ENCODE data around the gene POLD3.
"Not testable (repeated sequence)": the region's sequence is repeated elsewhere in the genome, so short reads cannot be mapped to it uniquely, and the experiment has no call there.

POLD3 gene

GRCh38 chr11:74581954-74582547 lies 10.3 kb upstream of the POLD3 start:
- intact Hi-C loops (cut with DNase I): no loop called here
- DNase-seq: no peak

DNA sequence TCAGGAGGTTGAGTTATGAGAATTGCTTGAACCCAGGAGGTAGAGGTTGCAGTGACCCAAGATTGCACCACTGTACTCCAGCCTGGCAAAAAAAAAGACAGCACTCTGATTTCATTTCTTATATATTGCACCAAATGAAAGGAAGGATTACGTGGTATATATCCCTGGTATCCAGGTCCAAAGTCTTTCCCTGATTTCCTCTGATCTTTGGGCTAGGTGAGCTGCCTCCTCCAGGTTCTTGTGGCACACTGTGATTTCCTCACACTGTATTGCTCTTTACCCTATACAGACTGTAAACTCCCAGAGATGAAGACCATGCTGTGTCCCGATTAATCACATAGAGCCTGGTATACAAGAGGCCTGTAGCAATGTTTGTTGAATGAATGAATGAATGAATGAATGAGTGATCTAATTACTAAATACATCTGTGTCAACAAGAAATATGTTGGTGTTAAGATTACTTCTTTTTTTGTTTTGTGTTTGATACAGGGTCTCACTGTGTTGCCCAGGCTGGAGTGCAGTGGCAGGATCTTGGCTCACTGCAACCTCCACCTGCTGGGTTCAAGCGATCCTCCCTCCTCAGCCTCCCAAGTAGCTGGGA lies 9.3 kb upstream of the POLD3 start:
- intact Hi-C loops (cut with DNase I): no loop called here
- DNase-seq: no peak

- intact Hi-C loops (cut with DNase I); DNase-seq: not testable (repeated sequence)
These were observed 1.9 kb upstream of the POLD3 start for GRCh38 chr11:74590492-74590891.

DNA sequence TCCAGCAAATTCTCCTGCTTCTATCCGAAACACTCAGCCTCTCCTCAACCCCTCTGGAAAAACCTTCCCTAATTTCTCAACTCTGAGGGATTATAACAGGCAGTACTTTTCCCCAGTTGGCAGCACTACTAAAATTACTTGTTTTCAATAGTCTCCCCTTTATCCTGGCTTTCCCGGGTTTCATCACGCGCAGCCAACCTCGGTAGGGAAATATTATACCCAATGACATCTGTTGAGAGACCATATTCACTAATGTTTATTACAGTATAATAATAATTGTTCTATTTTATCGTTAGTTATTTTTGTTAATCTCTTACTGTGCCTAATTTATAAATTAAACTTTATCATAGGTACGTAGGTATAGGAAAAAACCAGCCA lies 330 bp upstream of the POLD3 start:
- intact Hi-C loops (cut with DNase I): loop anchor here (2.0 kb wide), 1 partner anchor 99 kb away; the partner anchor contains the start of gene LIPT2

DNA sequence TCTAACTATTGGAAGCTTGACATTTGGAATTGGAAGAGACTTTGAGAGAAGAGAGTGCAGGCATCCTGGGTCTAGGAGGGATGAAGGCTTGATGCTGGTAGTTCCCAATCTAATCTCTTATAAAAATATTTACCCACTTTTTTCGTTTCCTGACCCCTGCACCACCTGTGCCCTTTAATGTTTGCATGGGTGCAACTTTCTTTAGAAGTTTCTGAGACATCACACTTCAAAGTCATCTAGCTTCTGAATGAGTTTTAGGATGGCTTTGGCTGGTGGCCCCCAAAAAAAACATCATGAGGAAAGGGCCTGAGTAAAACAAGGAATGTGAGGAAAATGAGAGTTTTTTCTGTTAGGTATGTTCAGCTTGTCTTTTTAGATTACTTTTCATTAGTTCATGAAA lies 1.1 kb downstream of the POLD3 start:
- no peak for DNase-seq
- intact Hi-C loops (cut with DNase I): loop anchor here (2.0 kb wide), 1 partner anchor 101 kb away; the partner anchor contains the start of gene LIPT2

More for the DNA sequence above, 330 bp upstream of the POLD3 start:
- no peak for DNase-seq

DNA sequence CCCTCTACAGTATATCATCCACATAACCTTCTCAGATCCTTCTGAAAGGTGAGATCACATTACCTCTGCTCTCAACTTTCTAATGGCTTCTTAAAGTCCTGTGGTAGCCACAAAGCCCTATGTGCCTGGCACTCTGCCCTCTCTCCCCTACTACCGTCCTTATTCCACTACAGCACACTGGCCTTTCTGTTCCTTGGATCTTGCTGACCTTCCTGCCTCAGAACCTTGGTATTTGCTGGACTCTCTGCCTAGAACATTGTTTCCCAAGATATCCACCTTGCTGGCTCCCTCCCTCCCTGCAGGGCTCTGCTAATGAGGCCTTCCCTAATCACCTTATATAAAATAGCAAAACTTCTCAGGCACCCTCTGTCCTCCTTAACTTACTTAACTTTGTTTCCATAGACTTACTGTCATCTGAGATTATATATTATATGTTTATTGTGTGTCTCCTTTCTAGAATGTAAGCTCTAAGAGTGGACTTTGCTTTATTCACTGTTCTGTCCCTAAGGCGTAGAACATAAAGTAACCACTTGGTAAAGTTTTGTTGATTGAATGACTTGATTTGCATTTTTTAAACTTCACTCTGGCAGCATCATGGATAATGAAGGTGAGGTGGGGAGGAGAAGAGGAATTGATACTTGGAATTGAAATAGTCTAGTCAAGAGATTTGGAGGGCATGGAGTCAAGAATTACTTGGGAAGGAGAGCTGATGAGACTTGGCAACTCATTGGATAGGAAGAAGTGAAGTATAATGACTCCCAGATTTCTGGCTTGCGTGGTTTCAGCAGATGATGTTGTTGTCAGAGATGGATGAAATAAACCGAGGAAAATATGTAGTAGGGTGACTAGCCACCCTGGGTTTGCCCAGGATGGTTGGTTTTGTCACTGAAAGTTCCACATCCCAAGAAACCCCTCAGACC lies 10.5 kb downstream of the POLD3 start:
- DNase-seq: no peak
- intact Hi-C loops (cut with DNase I): no loop called here

GRCh38 chr11:74603845-74604244 lies 11.5 kb downstream of the POLD3 start:
- intact Hi-C loops (cut with DNase I): no loop called here
- no peak for DNase-seq

DNA sequence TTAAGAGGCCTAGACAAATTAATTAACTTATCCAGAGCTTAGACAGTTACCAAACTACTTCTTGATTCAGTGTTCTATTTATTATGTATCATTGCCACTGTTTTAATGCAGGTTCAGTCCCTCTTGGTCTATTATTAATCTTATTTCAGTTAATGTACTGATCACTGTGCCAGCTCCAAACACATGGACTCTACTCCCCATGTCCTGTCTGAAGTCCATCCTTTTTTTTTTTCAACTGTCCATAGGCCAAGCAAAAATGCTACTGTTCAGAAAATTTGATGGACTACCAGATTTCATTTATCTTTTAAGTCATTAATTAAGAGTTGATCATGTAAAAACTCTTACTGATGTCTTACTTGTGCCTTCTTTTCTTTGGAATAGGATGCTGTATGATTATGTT lies 11.9 kb downstream of the POLD3 start:
- intact Hi-C loops (cut with DNase I): no loop called here
- no peak for DNase-seq

GRCh38 chr11:74605403-74605802 lies 13.0 kb downstream of the POLD3 start:
- no peak for DNase-seq
- intact Hi-C loops (cut with DNase I): no loop called here

- intact Hi-C loops (cut with DNase I): no loop called here
- DNase-seq: no peak
These were observed 16.0 kb downstream of the POLD3 start for GRCh38 chr11:74608431-74608830.

GRCh38 chr11:74611369-74611861 lies 19.0 kb downstream of the POLD3 start:
- DNase-seq: no peak
- intact Hi-C loops (cut with DNase I): no loop called here

DNA sequence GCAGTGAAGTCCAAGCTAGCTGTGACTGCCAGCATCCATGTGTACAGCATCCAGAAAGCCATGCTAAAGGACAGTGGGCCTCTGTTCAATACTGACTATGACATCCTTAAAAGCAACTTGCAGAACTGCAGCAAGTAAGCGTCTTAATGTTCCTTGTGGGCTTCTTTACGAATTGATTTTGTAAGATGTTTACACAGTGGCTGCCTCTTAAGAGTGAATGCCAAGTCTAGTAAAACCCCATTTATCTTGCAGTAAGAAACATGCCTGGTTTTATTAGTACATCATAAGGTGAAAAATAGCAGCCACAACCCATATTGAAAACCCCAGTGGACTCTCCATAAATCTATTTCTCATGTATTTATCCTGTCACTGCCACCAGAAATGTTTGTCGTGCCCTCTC lies 20.5 kb downstream of the POLD3 start:
- intact Hi-C loops (cut with DNase I): no loop called here
- no peak for DNase-seq

- intact Hi-C loops (cut with DNase I): no loop called here
- DNase-seq: no peak
These were observed 22.9 kb downstream of the POLD3 start for GRCh38 chr11:74615311-74615710.

- intact Hi-C loops (cut with DNase I): no loop called here
- no peak for DNase-seq
These were observed 23.6 kb downstream of the POLD3 start for GRCh38 chr11:74615988-74616387.

DNA sequence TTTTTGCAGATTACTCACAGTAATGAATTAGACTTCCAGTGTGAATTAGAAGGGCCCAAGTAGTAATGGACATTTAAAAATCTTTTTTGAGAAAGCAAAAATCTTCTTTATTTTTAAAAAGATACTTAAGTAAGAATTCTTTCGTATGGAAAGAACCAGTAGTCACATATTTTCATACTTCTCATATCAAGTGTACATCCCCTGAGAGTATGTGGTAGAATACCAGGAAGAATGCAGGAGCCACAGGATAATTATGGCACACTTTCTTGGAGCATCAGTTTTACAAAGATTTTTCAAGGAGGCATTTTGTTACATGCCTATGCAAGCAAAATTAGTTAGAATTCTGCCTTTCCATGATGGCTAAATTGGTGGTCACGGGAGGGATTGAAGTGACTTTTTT lies 28.1 kb downstream of the POLD3 start:
- intact Hi-C loops (cut with DNase I): no loop called here

DNA sequence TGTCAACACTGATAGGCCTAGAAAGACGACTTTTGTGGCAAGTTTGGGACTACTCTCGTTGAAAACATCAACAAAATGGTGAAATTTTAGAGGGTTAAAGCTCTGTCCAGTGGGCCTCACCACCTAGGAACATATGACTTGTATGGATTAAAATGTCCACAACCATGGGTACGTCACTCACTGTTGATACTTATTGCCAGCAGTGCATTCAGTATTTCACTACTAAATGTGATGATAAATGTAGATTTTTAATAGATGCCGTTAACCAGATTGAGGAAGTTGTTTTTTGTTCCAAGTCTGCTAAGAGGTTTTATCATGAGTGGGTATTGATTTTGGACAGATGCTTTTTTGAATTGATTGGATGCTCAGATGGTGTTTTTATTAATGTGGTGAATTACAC lies 33.7 kb downstream of the POLD3 start:
- DNase-seq: no peak
- intact Hi-C loops (cut with DNase I): no loop called here

More for the DNA sequence above, 28.1 kb downstream of the POLD3 start:
- no peak for DNase-seq

GRCh38 chr11:74626604-74627003 lies 34.2 kb downstream of the POLD3 start:
- intact Hi-C loops (cut with DNase I): no loop called here
- DNase-seq: no peak

DNA sequence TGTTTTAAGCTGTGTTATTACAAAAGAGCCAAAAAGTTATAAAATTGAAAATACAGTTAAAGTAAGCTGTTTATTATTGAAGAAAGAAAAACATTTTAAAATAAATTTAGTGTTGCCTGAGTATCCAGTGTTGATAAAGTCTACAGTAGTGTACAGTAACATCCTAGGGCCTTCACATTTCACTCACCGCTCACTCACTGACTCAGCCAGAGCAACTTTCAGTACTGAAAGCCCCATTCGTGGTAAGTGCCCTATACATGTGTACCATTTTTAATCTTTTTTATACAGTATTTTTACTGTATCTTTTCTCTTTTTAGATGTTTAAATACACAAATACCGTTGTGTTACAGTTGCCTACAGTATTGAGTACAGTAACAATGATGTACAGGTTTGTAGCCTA lies 35.0 kb downstream of the POLD3 start:
- DNase-seq: no peak
- intact Hi-C loops (cut with DNase I): no loop called here

DNA sequence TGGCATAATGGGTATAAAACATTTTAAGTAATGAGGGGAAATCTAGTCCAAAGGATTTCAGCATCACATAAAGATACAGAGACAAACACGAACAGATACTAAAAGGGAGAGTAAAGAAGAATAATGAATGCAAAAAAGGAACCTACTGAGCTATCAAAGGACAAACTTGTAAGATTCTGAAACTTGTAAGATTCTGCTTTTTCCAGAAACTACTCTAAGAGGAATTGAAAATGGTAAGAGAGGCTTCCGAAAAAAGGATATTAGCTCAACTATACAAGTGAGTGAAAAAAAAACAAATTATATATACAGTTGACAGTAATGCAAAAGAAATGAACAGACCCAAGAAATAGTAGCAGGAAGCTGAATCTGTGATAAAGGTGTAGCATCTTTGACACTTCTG lies 37.7 kb downstream of the POLD3 start:
- DNase-seq: no peak
- intact Hi-C loops (cut with DNase I): loop anchor here (10.0 kb wide), 1 partner anchor 95 kb away; no protein-coding TSS in a partner anchor

DNA sequence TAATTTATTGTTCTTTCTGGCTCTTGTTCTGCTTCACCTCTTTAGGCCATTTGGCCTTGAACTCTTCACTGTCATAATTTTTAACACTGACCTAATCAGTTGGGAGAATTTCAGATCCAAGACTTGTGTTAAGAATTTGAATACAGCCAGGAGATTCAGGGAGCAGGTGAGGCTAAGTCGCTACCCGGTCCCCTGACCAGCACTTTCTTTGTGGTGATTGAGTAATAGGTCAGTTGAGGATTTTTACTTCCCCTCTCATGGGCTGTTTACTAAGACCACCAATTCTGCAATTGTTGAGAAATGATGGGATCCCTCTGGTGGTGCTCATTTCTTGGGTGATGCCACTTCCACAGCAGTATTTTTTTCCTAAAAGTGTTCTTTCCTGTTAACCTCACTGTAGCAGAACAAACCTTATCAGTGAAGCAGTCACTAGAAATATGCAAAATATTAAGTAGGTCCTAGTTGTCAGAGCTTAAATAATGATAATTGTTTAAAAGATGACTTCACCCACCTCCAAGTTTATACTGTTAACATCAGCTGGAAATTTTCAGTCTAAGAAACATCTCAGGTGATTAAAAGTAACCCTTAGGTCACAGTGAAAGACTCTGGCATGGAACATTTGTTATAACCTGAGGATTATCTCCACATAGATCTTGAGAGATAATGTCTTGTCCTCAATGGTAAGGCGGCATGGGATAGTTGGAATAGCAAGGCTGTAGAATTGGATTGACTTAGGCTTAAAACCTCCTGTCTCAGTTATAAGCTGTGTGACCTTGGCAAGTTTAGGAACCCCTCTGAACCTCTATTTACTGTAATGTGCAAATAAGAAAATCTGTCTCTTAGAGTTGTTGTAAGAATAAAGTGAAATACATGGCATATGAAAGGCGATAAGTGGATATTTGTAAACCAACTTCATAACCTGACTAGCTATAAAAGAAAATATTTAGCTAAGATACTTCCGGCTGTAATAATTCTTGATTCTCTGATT lies 41.3 kb downstream of the POLD3 start:
- DNase-seq: peak in 2 of 10 donors; percentile 32 to 33
- intact Hi-C loops (cut with DNase I): loop anchor here (10.0 kb wide), 1 partner anchor 91 kb away; no protein-coding TSS in a partner anchor

Measured in posterior cingulate gyrus (tissue), 11 donors.